ENCODE data around the gene DPEP1. TPM values are rescaled to one million over a fixed set of nuclear protein-coding genes. Genes with fewer than 3 reads are reported as not detected.
"Not testable (repeated sequence)": the region's sequence is repeated elsewhere in the genome, so short reads cannot be mapped to it uniquely, and the experiment has no call there.

DPEP1 gene
- total RNA-seq, 1 donor from 2014 or later: 36.3 TPM

DNA sequence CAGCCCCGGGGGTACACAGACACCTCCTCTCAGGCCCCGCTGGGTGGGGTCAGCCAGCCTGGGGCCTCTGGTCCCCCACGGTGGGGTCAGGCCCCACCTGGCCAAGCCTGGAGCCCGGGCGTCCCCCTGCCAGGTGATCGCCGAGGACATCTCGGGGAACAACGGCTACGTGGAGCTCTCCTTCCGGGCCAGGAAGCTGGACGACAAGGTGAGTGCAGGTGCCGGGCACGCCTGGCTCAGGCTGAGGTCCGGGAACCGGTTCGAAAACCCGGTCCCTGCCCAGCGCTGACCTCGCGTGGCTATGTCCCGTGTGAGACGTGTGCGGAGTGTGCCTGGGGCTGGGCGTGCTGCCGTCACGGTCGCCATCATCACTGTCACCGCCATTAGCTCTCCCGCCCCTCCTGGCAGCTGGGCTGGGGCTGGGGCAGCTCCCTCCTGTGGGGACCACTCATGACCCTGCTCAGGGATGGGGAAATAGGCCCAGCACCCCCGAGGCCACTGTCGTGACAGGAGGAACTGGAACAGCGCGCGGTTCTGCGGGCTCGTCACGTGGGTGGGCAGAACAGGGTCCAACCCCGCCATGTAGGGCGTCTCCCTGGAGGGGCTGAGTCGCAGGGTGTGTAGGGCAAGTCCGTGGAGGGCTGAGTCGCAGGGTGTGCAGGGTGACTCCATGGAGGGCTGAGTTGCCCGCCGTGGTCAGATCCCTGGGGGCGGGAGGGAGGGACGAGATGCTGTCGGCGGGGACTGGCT lies 29.4 kb upstream of the DPEP1 start:
- H3K36me3 Mint-ChIP-seq (ENCODE audit: insufficient read depth): no peaks in the 10 kb centered on the region
- TF ChIP-seq, protein P1, sequence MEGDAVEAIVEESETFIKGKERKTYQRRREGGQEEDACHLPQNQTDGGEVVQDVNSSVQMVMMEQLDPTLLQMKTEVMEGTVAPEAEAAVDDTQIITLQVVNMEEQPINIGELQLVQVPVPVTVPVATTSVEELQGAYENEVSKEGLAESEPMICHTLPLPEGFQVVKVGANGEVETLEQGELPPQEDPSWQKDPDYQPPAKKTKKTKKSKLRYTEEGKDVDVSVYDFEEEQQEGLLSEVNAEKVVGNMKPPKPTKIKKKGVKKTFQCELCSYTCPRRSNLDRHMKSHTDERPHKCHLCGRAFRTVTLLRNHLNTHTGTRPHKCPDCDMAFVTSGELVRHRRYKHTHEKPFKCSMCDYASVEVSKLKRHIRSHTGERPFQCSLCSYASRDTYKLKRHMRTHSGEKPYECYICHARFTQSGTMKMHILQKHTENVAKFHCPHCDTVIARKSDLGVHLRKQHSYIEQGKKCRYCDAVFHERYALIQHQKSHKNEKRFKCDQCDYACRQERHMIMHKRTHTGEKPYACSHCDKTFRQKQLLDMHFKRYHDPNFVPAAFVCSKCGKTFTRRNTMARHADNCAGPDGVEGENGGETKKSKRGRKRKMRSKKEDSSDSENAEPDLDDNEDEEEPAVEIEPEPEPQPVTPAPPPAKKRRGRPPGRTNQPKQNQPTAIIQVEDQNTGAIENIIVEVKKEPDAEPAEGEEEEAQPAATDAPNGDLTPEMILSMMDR (IDR thresholded peaks at IDR 0.05; ENCODE audit: unreplicated experiment): no peak

DNA sequence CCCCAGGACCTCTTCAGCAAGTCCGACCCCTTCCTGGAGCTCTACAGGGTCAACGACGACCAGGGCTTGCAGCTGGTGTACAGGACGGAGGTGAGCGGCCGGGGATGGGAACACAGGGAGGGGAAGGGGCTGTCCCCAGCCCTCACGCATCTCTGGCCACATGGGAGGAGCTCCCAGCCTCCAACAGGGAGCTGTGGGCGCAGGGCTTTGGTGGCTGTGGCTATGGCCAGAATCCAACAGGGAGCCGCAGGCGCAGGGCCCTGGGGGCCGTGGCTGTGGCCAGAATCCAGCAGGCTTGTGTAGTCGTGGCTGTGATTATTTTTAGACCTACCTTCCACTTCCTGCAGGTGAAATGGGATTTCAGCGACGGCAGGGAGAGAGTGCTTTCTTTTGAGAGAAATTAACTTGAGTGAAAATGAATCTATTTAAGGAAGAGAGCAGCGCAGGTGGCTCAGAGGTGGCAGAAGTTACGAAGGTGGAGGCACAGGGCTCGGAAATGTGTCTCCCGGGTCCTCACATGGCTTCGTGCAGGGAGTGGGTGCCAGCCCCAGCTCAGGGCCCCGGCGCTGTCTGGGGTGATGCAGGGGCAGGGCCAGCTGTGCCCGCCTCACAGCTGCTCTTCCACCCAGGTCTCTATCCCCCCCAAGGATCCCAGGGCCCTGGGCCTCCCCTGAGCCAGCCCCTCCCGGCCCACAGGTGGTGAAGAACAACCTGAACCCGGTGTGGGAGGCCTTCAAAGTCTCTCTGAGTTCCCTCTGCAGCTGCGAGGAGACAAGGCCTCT lies 28.5 kb upstream of the DPEP1 start:
- TF ChIP-seq, protein P1 (IDR thresholded peaks at IDR 0.05; ENCODE audit: unreplicated experiment): no peak
- no peaks in the 10 kb centered on the region for H3K36me3 Mint-ChIP-seq (ENCODE audit: insufficient read depth)
- H3K27ac Mint-ChIP-seq: peak overlapping the region; percentile 71
- no peak overlapping the region for H3K4me3 Mint-ChIP-seq (ENCODE audit: low read depth)
- H3K27me3 Mint-ChIP-seq: no peaks in the 10 kb centered on the region
- H3K9me3 Mint-ChIP-seq (ENCODE audit: low read depth): no peaks in the 10 kb centered on the region
- DNase-seq (ENCODE audit: low spot score, unreplicated experiment): no peak
- no peaks in the 10 kb centered on the region for H3K4me1 Mint-ChIP-seq (ENCODE audit: low read depth)

More for the DNA sequence above, 29.4 kb upstream of the DPEP1 start:
- no peak for DNase-seq (ENCODE audit: low spot score, unreplicated experiment)
- Mint-ChIP-seq H3K4me3 (ENCODE audit: low read depth) (no peak overlapping the region), H3K9me3 (ENCODE audit: low read depth) (no peaks in the 10 kb centered on the region), H3K27me3 (no peaks in the 10 kb centered on the region), H3K4me1 (ENCODE audit: low read depth) (no peaks in the 10 kb centered on the region), H3K27ac (no peak overlapping the region)

DNA sequence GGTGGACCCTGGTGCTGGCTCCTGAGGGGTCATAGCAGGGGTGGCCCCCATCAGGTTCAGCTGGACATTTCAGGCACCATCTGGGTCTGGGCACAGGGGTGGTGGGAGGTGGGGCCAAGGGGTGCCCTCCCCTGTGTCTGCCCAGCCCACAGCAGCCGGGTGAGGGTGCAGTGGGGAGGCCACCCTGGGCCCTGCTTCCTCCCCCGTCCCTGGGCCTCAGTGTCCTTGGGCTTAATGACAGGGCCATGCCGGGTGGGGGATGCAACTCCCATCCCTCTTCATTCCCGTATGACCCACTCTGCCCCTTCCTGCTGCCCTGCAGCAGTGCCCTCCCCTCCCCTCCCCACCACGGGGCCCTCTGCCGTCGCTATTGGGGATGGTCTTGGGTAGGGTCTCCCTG lies 27.2 kb upstream of the DPEP1 start:
- H3K36me3 Mint-ChIP-seq (ENCODE audit: insufficient read depth): no peaks in the 10 kb centered on the region

DNA sequence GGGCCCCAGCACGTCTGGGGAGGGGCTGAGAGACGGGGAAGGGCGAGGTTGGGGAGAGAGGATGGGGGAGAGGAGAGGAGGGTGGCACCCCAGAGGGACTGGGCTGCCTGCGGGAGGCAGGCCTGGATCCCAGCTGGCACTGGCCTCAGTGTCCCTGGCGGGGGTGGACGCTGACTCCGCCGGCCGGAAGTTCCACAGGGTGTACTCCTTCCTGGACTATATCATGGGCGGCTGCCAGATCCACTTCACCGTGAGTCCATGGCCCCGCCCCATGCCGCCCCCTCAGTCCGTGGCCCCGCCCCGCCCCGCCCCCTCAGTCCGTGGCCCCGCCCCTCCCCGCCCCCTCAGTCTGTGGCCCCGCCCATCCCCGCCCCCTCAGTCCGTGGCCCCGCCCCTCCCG lies 26.6 kb upstream of the DPEP1 start:
- no peaks in the 10 kb centered on the region for H3K27me3 Mint-ChIP-seq
- H3K27ac Mint-ChIP-seq: no peak overlapping the region
- DNase-seq (ENCODE audit: low spot score, unreplicated experiment): no peak
- no peaks in the 10 kb centered on the region for H3K36me3 Mint-ChIP-seq (ENCODE audit: insufficient read depth)
- H3K9me3 Mint-ChIP-seq (ENCODE audit: low read depth): no peaks in the 10 kb centered on the region
- TF ChIP-seq, protein P1 (IDR thresholded peaks at IDR 0.05; ENCODE audit: unreplicated experiment): no peak
- no peak overlapping the region for H3K4me3 Mint-ChIP-seq (ENCODE audit: low read depth)
- no peaks in the 10 kb centered on the region for H3K4me1 Mint-ChIP-seq (ENCODE audit: low read depth)

More for the DNA sequence above, 27.2 kb upstream of the DPEP1 start:
- no peaks in the 10 kb centered on the region for H3K4me1 Mint-ChIP-seq (ENCODE audit: low read depth)
- H3K4me3 Mint-ChIP-seq (ENCODE audit: low read depth): no peak overlapping the region
- H3K27me3 Mint-ChIP-seq: no peaks in the 10 kb centered on the region
- no peak overlapping the region for H3K27ac Mint-ChIP-seq
- DNase-seq (ENCODE audit: low spot score, unreplicated experiment): no peak
- H3K9me3 Mint-ChIP-seq (ENCODE audit: low read depth): no peaks in the 10 kb centered on the region
- TF ChIP-seq, protein P1 (IDR thresholded peaks at IDR 0.05; ENCODE audit: unreplicated experiment): no peak

DNA sequence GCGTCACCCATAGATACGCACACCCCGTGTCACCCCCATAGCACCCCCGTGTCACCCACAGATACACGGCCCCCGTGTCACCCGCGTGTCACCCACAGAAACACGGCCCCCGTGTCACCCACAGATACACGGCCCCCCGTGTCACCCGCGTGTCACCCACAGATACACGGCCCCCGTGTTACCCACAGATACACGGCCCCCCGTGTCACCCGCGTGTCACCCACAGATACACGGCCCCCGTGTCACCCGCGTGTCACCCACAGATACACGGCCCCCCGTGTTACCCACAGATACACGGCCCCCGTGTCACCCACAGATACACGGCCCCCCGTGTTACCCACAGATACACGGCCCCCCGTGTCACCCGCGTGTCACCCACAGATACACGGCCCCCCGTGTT lies 25.8 kb upstream of the DPEP1 start:
- not testable (repeated sequence) for H3K4me1 Mint-ChIP-seq (ENCODE audit: low read depth); H3K4me3 Mint-ChIP-seq (ENCODE audit: low read depth); H3K36me3 Mint-ChIP-seq (ENCODE audit: insufficient read depth); H3K27me3 Mint-ChIP-seq; H3K9me3 Mint-ChIP-seq (ENCODE audit: low read depth); H3K27ac Mint-ChIP-seq; DNase-seq (ENCODE audit: low spot score, unreplicated experiment)

Data from progenitor cell of endocrine pancreas (in vitro differentiated cells).